GM23338 (cell line): ENCODE results near the gene UPF2. TPM values are rescaled to one million over a fixed set of nuclear protein-coding genes. Genes with fewer than 3 reads are reported as not detected.

ENCODE experiments used
- ATAC-seq: fragments of 200-7000 bp; cut with Tn5 transposase; 3 replicates; pipeline ENCODE4 v1.9.1; 2020
- DNase-seq: peaks from one replicate; pipeline ENCODE4 v3.0.0-alpha.2; 2015; ENCODE audit warnings: low spot score
- H2AFZ ChIP-seq: fragments of 200-600 bp; sonication (generic); 2 replicates; pipeline ENCODE4 v1.8.0; 2016; ENCODE audit warnings: antibody characterized with exemption, mild to moderate bottlenecking, moderate library complexity
- H3F3A ChIP-seq: fragments of 200-600 bp; sonication (generic); replicated peaks from 2 replicates; pipeline ENCODE4 v1.8.0; 2017; ENCODE audit warnings: antibody characterized with exemption, mixed run types, low read depth
- H3K27ac ChIP-seq: fragments of 200-600 bp; sonication (generic); 2 replicates; pipeline ENCODE4 v1.6.1; 2016; ENCODE audit warnings: low read depth
- H3K27me3 ChIP-seq: fragments of 200-600 bp; sonication (generic); 2 replicates; pipeline ENCODE4 v1.8.0; 2016; ENCODE audit warnings: mild to moderate bottlenecking, mixed run types, moderate library complexity; ENCODE audit not compliant: insufficient read depth
- H3K36me3 ChIP-seq: fragments of 200-600 bp; sonication (generic); 2 replicates; pipeline ENCODE4 v1.8.0; 2016; ENCODE audit warnings: mild to moderate bottlenecking; ENCODE audit not compliant: insufficient read depth
- H3K4me1 ChIP-seq: fragments of 200-600 bp; sonication (generic); 2 replicates; pipeline ENCODE4 v1.8.0; 2016; ENCODE audit warnings: mild to moderate bottlenecking, moderate library complexity; ENCODE audit not compliant: insufficient read depth
- H3K4me2 ChIP-seq: fragments of 200-600 bp; sonication (generic); 2 replicates; pipeline ENCODE4 v1.7.1; 2017; ENCODE audit warnings: mixed run types
- H3K4me3 ChIP-seq: fragments of 200-600 bp; sonication (generic); 2 replicates; pipeline ENCODE4 v1.6.1; 2016; ENCODE audit warnings: mixed run types
- H3K79me2 ChIP-seq: fragments of 200-600 bp; sonication (generic); replicated peaks from 2 replicates; pipeline ENCODE4 v1.8.0; 2017; ENCODE audit warnings: mild to moderate bottlenecking; ENCODE audit not compliant: insufficient read depth
- H3K9me2 ChIP-seq: fragments of 200-600 bp; sonication (generic); 2 replicates; pipeline ENCODE4 v1.8.0; 2017; ENCODE audit not compliant: insufficient read depth
- H4K20me1 ChIP-seq: fragments of 200-600 bp; sonication (generic); replicated peaks from 2 replicates; pipeline ENCODE4 v1.8.0; 2017; ENCODE audit warnings: mild to moderate bottlenecking; ENCODE audit not compliant: insufficient read depth
- H3K27ac Mint-ChIP-seq: 2 replicates; pipeline ENCODE4 v1.8.0; 2020; ENCODE audit warnings: inconsistent platforms, mild to moderate bottlenecking, moderate library complexity, mixed read lengths
- H3K27me3 Mint-ChIP-seq: 3 replicates; pipeline ENCODE4 v1.8.0; 2022; ENCODE audit warnings: low read depth, mild to moderate bottlenecking, moderate library complexity, mixed read lengths, inconsistent platforms; ENCODE audit not compliant: insufficient read depth, poor library complexity
- H3K36me3 Mint-ChIP-seq: 3 replicates; pipeline ENCODE4 v1.8.0; 2021; ENCODE audit warnings: low read depth, mild to moderate bottlenecking, inconsistent platforms, moderate library complexity, mixed read lengths
- H3K4me1 Mint-ChIP-seq: 3 replicates; pipeline ENCODE4 v1.8.0; 2020; ENCODE audit warnings: mild to moderate bottlenecking, inconsistent platforms, mixed read lengths
- H3K4me3 Mint-ChIP-seq: 3 replicates; pipeline ENCODE4 v1.8.0; 2021; ENCODE audit warnings: moderate library complexity, mild to moderate bottlenecking, inconsistent platforms, mixed read lengths
- H3K9me3 Mint-ChIP-seq: 3 replicates; pipeline ENCODE4 v1.8.0; 2020; ENCODE audit warnings: moderate library complexity, mild to moderate bottlenecking, inconsistent platforms, mixed read lengths
- CREB1 ChIP-seq: fragments of 250-450 bp; sonication (Bioruptor Pico); IDR thresholded peaks from 2 replicates; pipeline ENCODE4 v1.5.0; 2020; ENCODE audit warnings: low read depth, mild to moderate bottlenecking, moderate library complexity
- EZH2 ChIP-seq: fragments of 200-600 bp; sonication (generic); IDR thresholded peaks from one replicate; pipeline ENCODE4 v1.8.0; 2017; ENCODE audit warnings: antibody characterized with exemption, mild to moderate bottlenecking, low read depth; ENCODE audit not compliant: unreplicated experiment
- EZH2phosphoT487 ChIP-seq: fragments of 200-600 bp; sonication (generic); IDR thresholded peaks from one replicate; pipeline ENCODE4 v1.8.1; 2018; ENCODE audit warnings: antibody characterized with exemption; ENCODE audit not compliant: unreplicated experiment
- JUNB ChIP-seq: IDR thresholded peaks from one replicate; pipeline ENCODE4 v1.6.1; 2016; ENCODE audit warnings: antibody characterized with exemption; ENCODE audit not compliant: unreplicated experiment
- NANOG ChIP-seq: IDR thresholded peaks from 2 replicates; pipeline ENCODE4 v1.6.1; 2016; ENCODE audit warnings: antibody characterized with exemption, borderline replicate concordance
- POLR2AphosphoS5 ChIP-seq: IDR thresholded peaks from 2 replicates; pipeline ENCODE4 v1.6.1; 2016; ENCODE audit warnings: antibody characterized with exemption, low read depth
- STAT1 ChIP-seq: IDR thresholded peaks from one replicate; pipeline ENCODE4 v1.6.1; 2016; ENCODE audit warnings: antibody characterized with exemption; ENCODE audit not compliant: unreplicated experiment
- ZNF114 ChIP-seq: fragments of 250-450 bp; sonication (Bioruptor Pico); IDR thresholded peaks from 2 replicates; pipeline ENCODE4 v1.5.0; 2020; ENCODE audit warnings: mild to moderate bottlenecking, moderate library complexity
- ZNF331 ChIP-seq: fragments of 250-450 bp; sonication (Bioruptor Pico); IDR thresholded peaks from 2 replicates; pipeline ENCODE4 v1.5.0; 2020; ENCODE audit warnings: low read depth, mild to moderate bottlenecking, moderate library complexity
- polyA plus RNA-seq: library from polyadenylated mRNA; unstranded; fragments of >200 nt; fragmentation: Nextera tagmentation; extraction: Ambion mirVana; gene quantifications from 2 replicates; pipeline ENCODE4 v1.2.1, GENCODE V29; 2016
- total RNA-seq: library from RNA; depleted of rRNA; stranded (reverse); fragments of >200 nt; shearing (Covaris generic); gene quantifications from 2 replicates; pipeline ENCODE4 v1.2.3, GENCODE V29; 2014
- TF ChIP-seq, protein P1 (sequence below), 2 experiments: fragments of 200-600 bp in 1 of 2; sonication (generic) in 1 of 2; conservative IDR thresholded peaks; 2 replicates each; pipeline versions ENCODE4 v1.5.1 to v1.6.1; 2016 to 2017; ENCODE audit warnings: antibody characterized with exemption in 2 of 2, low read depth in 2 of 2, mild to moderate bottlenecking in 2 of 2, moderate library complexity in 1 of 2
- TF ChIP-seq, protein P2 (sequence below): IDR thresholded peaks from 2 replicates; pipeline ENCODE4 v1.6.1; 2016; ENCODE audit warnings: antibody characterized with exemption
- TF ChIP-seq, protein P3 (sequence below): IDR thresholded peaks from one replicate; pipeline ENCODE4 v1.6.1; 2018; ENCODE audit warnings: antibody characterized with exemption; ENCODE audit not compliant: unreplicated experiment

Gene UPF2
- total and polyA plus RNA-seq, 2 experiments from 2014 or later = 29.0 to 78.5 TPM

DNA sequence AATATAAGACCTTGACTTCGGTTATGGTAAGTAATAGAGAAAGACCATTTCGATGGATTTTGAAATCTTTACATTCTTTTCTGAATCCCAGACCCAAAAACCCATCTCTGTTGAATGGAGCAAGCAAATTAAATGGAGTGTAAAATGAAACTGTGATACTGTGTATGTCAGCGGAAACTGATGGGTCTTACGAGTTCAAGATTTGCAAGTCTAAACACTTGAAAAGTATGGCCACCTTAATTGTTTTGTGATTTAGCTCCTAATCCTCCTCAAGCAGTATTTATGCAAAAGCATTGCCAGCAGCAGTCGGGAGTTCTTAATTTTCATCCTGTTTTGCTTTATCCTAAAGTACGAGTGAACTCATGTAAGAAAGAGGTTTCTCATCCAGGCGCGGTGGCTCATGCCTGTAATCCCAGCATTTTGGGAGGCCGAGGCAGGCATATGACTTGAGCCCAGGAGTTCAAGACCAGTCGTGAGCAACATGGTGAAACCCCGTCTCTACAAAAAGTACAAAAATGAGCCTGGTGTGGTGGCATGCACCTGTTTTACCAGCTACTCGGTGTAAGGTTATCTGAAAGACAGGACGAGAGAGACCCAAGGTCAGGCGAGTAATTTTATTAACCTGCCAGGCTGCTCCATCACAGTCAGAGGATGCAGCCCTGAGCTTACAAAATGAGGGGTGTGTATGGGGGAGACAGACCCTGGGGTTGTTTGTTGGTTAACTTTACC is 20.3 kb upstream of the UPF2 start (continued):
- no peak for TF ChIP-seq EZH2

GRCh38 chr10:12061124-12061523 is 18.5 kb upstream of the UPF2 start:
- Histone ChIP-seq H3K4me1 (no peaks in the 10 kb centered on the region; the same call in 1 of the 2 replicates), H3K27ac (no peak overlapping the region), H3K36me3 (no peaks in the 10 kb centered on the region), H3F3A (no peaks in the 10 kb centered on the region), H3K9me2 (no peaks in the 10 kb centered on the region), H3K4me2 (no peak overlapping the region), H3K79me2 (no peaks in the 10 kb centered on the region), H2AFZ (peak overlapping the region; percentile 28; the same call in 1 of the 2 replicates), H3K4me3 (no peak overlapping the region), H4K20me1 (no peaks in the 10 kb centered on the region), H3K27me3 (no peaks in the 10 kb centered on the region)
- Mint-ChIP-seq H3K4me1 (peaks cover 8% of the 10 kb centered on the region; the same call in 2 of the 3 replicates), H3K4me3 (no peak overlapping the region), H3K36me3 (no peaks in the 10 kb centered on the region; the same call in 2 of the 3 replicates), H3K27ac (no peak overlapping the region), H3K9me3 (no peaks in the 10 kb centered on the region), H3K27me3 (peaks cover 5% of the 10 kb centered on the region)
- ATAC-seq (no peak), DNase-seq (no peak)
- TF ChIP-seq, protein P1, sequence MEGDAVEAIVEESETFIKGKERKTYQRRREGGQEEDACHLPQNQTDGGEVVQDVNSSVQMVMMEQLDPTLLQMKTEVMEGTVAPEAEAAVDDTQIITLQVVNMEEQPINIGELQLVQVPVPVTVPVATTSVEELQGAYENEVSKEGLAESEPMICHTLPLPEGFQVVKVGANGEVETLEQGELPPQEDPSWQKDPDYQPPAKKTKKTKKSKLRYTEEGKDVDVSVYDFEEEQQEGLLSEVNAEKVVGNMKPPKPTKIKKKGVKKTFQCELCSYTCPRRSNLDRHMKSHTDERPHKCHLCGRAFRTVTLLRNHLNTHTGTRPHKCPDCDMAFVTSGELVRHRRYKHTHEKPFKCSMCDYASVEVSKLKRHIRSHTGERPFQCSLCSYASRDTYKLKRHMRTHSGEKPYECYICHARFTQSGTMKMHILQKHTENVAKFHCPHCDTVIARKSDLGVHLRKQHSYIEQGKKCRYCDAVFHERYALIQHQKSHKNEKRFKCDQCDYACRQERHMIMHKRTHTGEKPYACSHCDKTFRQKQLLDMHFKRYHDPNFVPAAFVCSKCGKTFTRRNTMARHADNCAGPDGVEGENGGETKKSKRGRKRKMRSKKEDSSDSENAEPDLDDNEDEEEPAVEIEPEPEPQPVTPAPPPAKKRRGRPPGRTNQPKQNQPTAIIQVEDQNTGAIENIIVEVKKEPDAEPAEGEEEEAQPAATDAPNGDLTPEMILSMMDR (conservative IDR thresholded peaks at IDR 0.05; ENCODE audit: low read depth in 2 of 2) = no peak
- TF ChIP-seq EZH2phosphoT487 = no peak
- TF ChIP-seq NANOG = no peak
- TF ChIP-seq, protein P2, sequence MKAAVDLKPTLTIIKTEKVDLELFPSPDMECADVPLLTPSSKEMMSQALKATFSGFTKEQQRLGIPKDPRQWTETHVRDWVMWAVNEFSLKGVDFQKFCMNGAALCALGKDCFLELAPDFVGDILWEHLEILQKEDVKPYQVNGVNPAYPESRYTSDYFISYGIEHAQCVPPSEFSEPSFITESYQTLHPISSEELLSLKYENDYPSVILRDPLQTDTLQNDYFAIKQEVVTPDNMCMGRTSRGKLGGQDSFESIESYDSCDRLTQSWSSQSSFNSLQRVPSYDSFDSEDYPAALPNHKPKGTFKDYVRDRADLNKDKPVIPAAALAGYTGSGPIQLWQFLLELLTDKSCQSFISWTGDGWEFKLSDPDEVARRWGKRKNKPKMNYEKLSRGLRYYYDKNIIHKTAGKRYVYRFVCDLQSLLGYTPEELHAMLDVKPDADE = no peak
- TF ChIP-seq JUNB = no peak
- TF ChIP-seq ZNF331 (CRISPR knock-in tag) = no peak
- TF ChIP-seq CREB1 = no peak
- TF ChIP-seq STAT1 = no peak
- no peak for TF ChIP-seq POLR2AphosphoS5
- no peak for TF ChIP-seq ZNF114 (CRISPR knock-in tag)
- TF ChIP-seq, protein P3, sequence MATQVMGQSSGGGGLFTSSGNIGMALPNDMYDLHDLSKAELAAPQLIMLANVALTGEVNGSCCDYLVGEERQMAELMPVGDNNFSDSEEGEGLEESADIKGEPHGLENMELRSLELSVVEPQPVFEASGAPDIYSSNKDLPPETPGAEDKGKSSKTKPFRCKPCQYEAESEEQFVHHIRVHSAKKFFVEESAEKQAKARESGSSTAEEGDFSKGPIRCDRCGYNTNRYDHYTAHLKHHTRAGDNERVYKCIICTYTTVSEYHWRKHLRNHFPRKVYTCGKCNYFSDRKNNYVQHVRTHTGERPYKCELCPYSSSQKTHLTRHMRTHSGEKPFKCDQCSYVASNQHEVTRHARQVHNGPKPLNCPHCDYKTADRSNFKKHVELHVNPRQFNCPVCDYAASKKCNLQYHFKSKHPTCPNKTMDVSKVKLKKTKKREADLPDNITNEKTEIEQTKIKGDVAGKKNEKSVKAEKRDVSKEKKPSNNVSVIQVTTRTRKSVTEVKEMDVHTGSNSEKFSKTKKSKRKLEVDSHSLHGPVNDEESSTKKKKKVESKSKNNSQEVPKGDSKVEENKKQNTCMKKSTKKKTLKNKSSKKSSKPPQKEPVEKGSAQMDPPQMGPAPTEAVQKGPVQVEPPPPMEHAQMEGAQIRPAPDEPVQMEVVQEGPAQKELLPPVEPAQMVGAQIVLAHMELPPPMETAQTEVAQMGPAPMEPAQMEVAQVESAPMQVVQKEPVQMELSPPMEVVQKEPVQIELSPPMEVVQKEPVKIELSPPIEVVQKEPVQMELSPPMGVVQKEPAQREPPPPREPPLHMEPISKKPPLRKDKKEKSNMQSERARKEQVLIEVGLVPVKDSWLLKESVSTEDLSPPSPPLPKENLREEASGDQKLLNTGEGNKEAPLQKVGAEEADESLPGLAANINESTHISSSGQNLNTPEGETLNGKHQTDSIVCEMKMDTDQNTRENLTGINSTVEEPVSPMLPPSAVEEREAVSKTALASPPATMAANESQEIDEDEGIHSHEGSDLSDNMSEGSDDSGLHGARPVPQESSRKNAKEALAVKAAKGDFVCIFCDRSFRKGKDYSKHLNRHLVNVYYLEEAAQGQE = no peak
- no peak for TF ChIP-seq EZH2
